DOHH2 (cell line): ENCODE results near the gene TTC39A.

ENCODE experiments used
- H3F3A ChIP-seq: fragments of 200-600 bp; sonication (generic), shearing (Covaris generic); 2 replicates; pipeline ENCODE4 v1.6.0; 2016; ENCODE audit warnings: antibody characterized with exemption, mild to moderate bottlenecking; ENCODE audit not compliant: control insufficient read depth, insufficient read depth
- H3K27ac ChIP-seq: fragments of 200-600 bp; sonication (generic); 2 replicates; pipeline ENCODE4 v1.5.1; 2014; ENCODE audit warnings: low read depth, mild to moderate bottlenecking, low read length, moderate library complexity
- H3K27me3 ChIP-seq: fragments of 200-600 bp; sonication (generic); 2 replicates; pipeline ENCODE4 v1.6.1; 2014; ENCODE audit warnings: mild to moderate bottlenecking, low read length, mixed read lengths; ENCODE audit not compliant: control insufficient read depth
- H3K36me3 ChIP-seq: fragments of 200-600 bp; sonication (generic); 2 replicates; pipeline ENCODE4 v1.6.1; 2014; ENCODE audit warnings: mild to moderate bottlenecking, low read length, moderate library complexity, mixed read lengths; ENCODE audit not compliant: control insufficient read depth
- H3K4me1 ChIP-seq: fragments of 200-600 bp; sonication (generic); 2 replicates; pipeline ENCODE4 v1.6.1; 2014; ENCODE audit warnings: mild to moderate bottlenecking, low read length, mixed read lengths; ENCODE audit not compliant: control insufficient read depth
- H3K4me2 ChIP-seq: fragments of 200-600 bp; sonication (generic); 2 replicates; pipeline ENCODE4 v1.6.0; 2014; ENCODE audit warnings: mild to moderate bottlenecking, low read length, moderate library complexity
- H3K4me3 ChIP-seq: fragments of 200-600 bp; sonication (generic); 2 replicates; pipeline ENCODE4 v1.5.1; 2014; ENCODE audit warnings: mild to moderate bottlenecking, low read length, mixed read lengths
- H3K79me2 ChIP-seq: fragments of 200-600 bp; sonication (generic); 2 replicates; pipeline ENCODE4 v1.6.1; 2014; ENCODE audit warnings: mild to moderate bottlenecking, low read length, mixed read lengths; ENCODE audit not compliant: control insufficient read depth
- H3K9me2 ChIP-seq: fragments of 200-600 bp; sonication (generic); replicated peaks from 2 replicates; pipeline ENCODE4 v1.6.1; 2014; ENCODE audit warnings: mild to moderate bottlenecking, low read length, mixed read lengths; ENCODE audit not compliant: control insufficient read depth
- H3K9me3 ChIP-seq: fragments of 200-600 bp; sonication (generic); 2 replicates; pipeline ENCODE4 v1.6.1; 2014; ENCODE audit warnings: antibody characterized with exemption, low read length, mixed read lengths; ENCODE audit not compliant: control insufficient read depth, insufficient read depth
- H4K20me1 ChIP-seq: fragments of 200-600 bp; sonication (generic); 2 replicates; pipeline ENCODE4 v1.6.0; 2014; ENCODE audit warnings: low read depth, mild to moderate bottlenecking, antibody characterized with exemption, low read length, moderate library complexity; ENCODE audit not compliant: control insufficient read depth, insufficient read depth
- CTCF ChIP-seq: fragments of 200-600 bp; sonication (generic); IDR thresholded peaks from one replicate; pipeline ENCODE4 v1.5.1; 2014; ENCODE audit warnings: antibody characterized with exemption, mild to moderate bottlenecking, low read depth, low read length; ENCODE audit not compliant: poor library complexity, severe bottlenecking
- EZH2phosphoT487 ChIP-seq: fragments of 200-600 bp; sonication (generic); IDR thresholded peaks from 2 replicates; pipeline ENCODE4 v1.6.1; 2017; ENCODE audit warnings: borderline replicate concordance, mild to moderate bottlenecking, antibody characterized with exemption, low read length, moderate library complexity, mixed read lengths

Gene TTC39A

DNA sequence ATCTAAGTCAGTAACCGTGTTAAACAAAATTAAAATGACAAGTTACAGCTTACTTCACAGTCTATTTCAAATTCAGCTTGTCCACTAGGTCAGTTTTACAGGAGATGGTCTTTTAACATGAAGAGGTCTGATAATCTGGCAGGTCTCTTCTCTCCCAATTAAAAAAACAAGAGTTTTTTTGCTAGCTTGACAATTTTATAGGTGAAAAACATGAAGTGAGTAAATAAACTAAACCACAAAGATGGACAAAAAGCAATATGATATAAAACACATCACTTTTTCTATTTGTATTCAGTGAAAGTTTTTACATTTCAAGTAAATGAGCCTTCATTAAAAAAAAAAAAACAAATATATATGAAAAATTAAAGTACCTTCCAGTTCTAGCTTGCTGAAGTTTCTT is 25.0 kb upstream of the TTC39A start:
- H3K27ac ChIP-seq, result no peak overlapping the region
- TF ChIP-seq EZH2phosphoT487, result no peak
- no peak for TF ChIP-seq CTCF
- no peaks in the 10 kb centered on the region for H4K20me1 ChIP-seq
- H3K79me2 ChIP-seq, result no peaks in the 10 kb centered on the region
- H3K9me3 ChIP-seq, result no peaks in the 10 kb centered on the region
- no peaks in the 10 kb centered on the region for H3K4me1 ChIP-seq
- H3K36me3 ChIP-seq, result peaks cover 46% of the 10 kb centered on the region
- no peak overlapping the region for H3K4me2 ChIP-seq
- H3K27me3 ChIP-seq, result no peaks in the 10 kb centered on the region
- H3K9me2 ChIP-seq, result no peaks in the 10 kb centered on the region
- no peaks in the 10 kb centered on the region; the same call in 1 of the 2 replicates for H3F3A ChIP-seq
- H3K4me3 ChIP-seq, result no peak overlapping the region

GRCh38 chr1:51354416-51354815 is 24.1 kb upstream of the TTC39A start:
- Histone ChIP-seq H3K4me1 (no peaks in the 10 kb centered on the region), H3K9me2 (no peaks in the 10 kb centered on the region), H3K79me2 (no peaks in the 10 kb centered on the region), H3K4me2 (no peak overlapping the region), H3K27ac (no peak overlapping the region), H3K9me3 (no peaks in the 10 kb centered on the region), H3K4me3 (no peak overlapping the region), H4K20me1 (no peaks in the 10 kb centered on the region), H3K36me3 (peaks cover 38% of the 10 kb centered on the region), H3K27me3 (no peaks in the 10 kb centered on the region), H3F3A (no peaks in the 10 kb centered on the region; the same call in 1 of the 2 replicates)
- TF ChIP-seq EZH2phosphoT487, result no peak
- TF ChIP-seq CTCF, result no peak

DNA sequence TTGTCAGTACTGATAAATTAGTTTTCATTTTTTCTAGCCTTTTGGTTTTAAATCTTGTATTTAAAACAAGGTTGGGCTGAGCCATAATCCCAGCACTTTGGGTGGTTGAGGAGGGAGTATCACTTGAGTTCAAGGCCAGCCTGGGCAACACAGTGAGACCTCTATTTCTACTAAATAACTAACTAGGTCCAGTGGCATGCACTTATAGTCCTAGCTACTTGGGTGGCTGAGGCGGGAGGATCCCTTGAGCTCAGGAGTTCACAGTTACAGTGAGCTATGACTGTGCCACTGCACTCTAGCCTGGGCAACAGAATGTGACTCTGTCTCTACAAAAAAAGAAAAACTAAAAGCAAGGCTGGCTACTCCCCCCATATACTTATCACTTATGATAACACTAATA is 21.5 kb upstream of the TTC39A start:
- Histone ChIP-seq H3K27ac (no peak overlapping the region), H3K27me3 (peaks cover 3% of the 10 kb centered on the region; the same call in 1 of the 2 replicates), H3K4me3 (no peak overlapping the region), H4K20me1 (no peaks in the 10 kb centered on the region), H3K36me3 (peaks cover 23% of the 10 kb centered on the region), H3K79me2 (no peaks in the 10 kb centered on the region), H3K9me2 (no peaks in the 10 kb centered on the region), H3K4me1 (no peaks in the 10 kb centered on the region), H3F3A (peaks cover 7% of the 10 kb centered on the region; the same call in 1 of the 2 replicates), H3K9me3 (no peaks in the 10 kb centered on the region), H3K4me2 (no peak overlapping the region)
- TF ChIP-seq CTCF (no peak), EZH2phosphoT487 (no peak)

DNA sequence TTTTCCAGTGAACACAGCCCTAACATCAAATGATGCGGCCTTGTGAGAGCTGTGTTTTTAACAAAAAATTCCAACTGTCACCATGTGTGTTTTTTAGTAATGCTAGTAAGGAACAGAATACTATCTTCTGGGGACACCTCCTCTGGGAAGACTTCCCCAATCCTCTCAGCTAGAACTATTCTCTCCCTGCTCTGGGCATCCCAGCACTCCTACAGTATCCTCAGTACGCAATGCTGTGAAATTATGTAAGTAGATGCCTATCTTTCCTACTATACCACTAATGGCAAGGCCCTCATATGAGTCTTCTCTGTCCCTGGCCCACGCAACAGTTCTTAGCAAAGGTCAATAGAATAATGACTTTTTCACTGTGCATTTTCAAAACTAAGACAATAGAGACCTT is 19.5 kb upstream of the TTC39A start:
- Histone ChIP-seq H3K27ac (no peak overlapping the region), H4K20me1 (no peaks in the 10 kb centered on the region), H3K27me3 (peaks cover 21% of the 10 kb centered on the region), H3K79me2 (no peaks in the 10 kb centered on the region), H3K9me3 (no peaks in the 10 kb centered on the region), H3K36me3 (peaks cover 5% of the 10 kb centered on the region), H3K9me2 (no peaks in the 10 kb centered on the region), H3F3A (peaks cover 11% of the 10 kb centered on the region; the same call in 1 of the 2 replicates), H3K4me1 (no peaks in the 10 kb centered on the region), H3K4me3 (no peak overlapping the region), H3K4me2 (no peak overlapping the region)
- TF ChIP-seq EZH2phosphoT487 (no peak), CTCF (no peak)
